Keratinocyte (primary cell): ENCODE data around the gene PITPNC1. TPM values are rescaled to one million over a fixed set of nuclear protein-coding genes. Genes with fewer than 3 reads are reported as not detected.

Experiments used
- DNase-seq: peaks from one replicate; pipeline ENCODE4 v3.0.0-alpha.2; 2011; ENCODE audit warnings: low read depth, missing footprints, low spot score
- FAIRE-seq: peaks from 2 replicates; lab custom pipeline; 2011; peaks lifted over from hg19 to GRCh38; lab: Jason Lieb, UNC
- H2AFZ ChIP-seq: 2 replicates; pipeline ENCODE4 v1.6.0; 2012; ENCODE audit warnings: low read length, control low read depth, inconsistent platforms; ENCODE audit not compliant: control insufficient read depth
- H3K27ac ChIP-seq: 2 replicates; pipeline ENCODE4 v1.5.1; 2011; ENCODE audit warnings: low read length; ENCODE audit not compliant: control insufficient read depth, insufficient read depth
- H3K27me3 ChIP-seq: 3 replicates; pipeline ENCODE4 v1.6.0; 2011; ENCODE audit warnings: low read length; ENCODE audit not compliant: control insufficient read depth, insufficient read depth; ENCODE audit errors: extremely low read depth
- H3K36me3 ChIP-seq, 2 experiments: 2 replicates in 1 of 2; 3 replicates in 1 of 2; pipeline ENCODE4 v1.5.1; 2011; ENCODE audit warnings: low read length in 2 of 2, mild to moderate bottlenecking in 1 of 2; ENCODE audit not compliant: control insufficient read depth in 2 of 2, insufficient read depth in 2 of 2; ENCODE audit errors: extremely low read depth in 1 of 2
- H3K4me1 ChIP-seq: 3 replicates; pipeline ENCODE4 v1.5.1; 2011; ENCODE audit warnings: low read length; ENCODE audit not compliant: control insufficient read depth, insufficient read depth; ENCODE audit errors: extremely low read depth
- H3K4me2 ChIP-seq: 3 replicates; pipeline ENCODE4 v1.6.0; 2011; ENCODE audit warnings: low read depth, low read length; ENCODE audit not compliant: control insufficient read depth, insufficient read depth; ENCODE audit errors: extremely low read depth
- H3K4me3 ChIP-seq, 3 experiments: fragments of 200-600 bp in 1 of 3; sonication (generic) in 1 of 3; 2 replicates in 2 of 3; 3 replicates in 1 of 3; pipeline ENCODE4 v1.5.1; 2011 to 2016; ENCODE audit warnings: low read length in 3 of 3, mild to moderate bottlenecking in 3 of 3, control low read depth in 2 of 3, inconsistent platforms in 1 of 3, low read depth in 1 of 3, mixed read lengths in 1 of 3, mixed run types in 1 of 3, moderate library complexity in 1 of 3; ENCODE audit not compliant: control insufficient read depth in 2 of 3, insufficient read depth in 2 of 3; ENCODE audit errors: extremely low read depth in 1 of 3
- H3K79me2 ChIP-seq: 2 replicates; pipeline ENCODE4 v1.6.0; 2012; ENCODE audit warnings: low read length; ENCODE audit not compliant: control insufficient read depth, insufficient read depth
- H3K9ac ChIP-seq: 3 replicates; pipeline ENCODE4 v1.6.0; 2011; ENCODE audit warnings: low read length; ENCODE audit not compliant: control insufficient read depth, insufficient read depth; ENCODE audit errors: extremely low read depth
- H3K9me1 ChIP-seq: 3 replicates; pipeline ENCODE4 v1.6.0; 2011; ENCODE audit warnings: low read length; ENCODE audit not compliant: control insufficient read depth, insufficient read depth; ENCODE audit errors: extremely low read depth
- H3K9me3 ChIP-seq: 2 replicates; pipeline ENCODE4 v1.5.1; 2012; ENCODE audit warnings: low read depth, low read length; ENCODE audit not compliant: control insufficient read depth
- H4K20me1 ChIP-seq: 3 replicates; pipeline ENCODE4 v1.6.0; 2011; ENCODE audit warnings: low read length; ENCODE audit not compliant: control insufficient read depth, insufficient read depth; ENCODE audit errors: extremely low read depth
- EZH2 ChIP-seq: IDR thresholded peaks from one replicate; pipeline ENCODE4 v1.6.1; 2012; ENCODE audit warnings: inconsistent platforms, mild to moderate bottlenecking, low read length, moderate library complexity
- dilution Hi-C: fragments of 300-500 bp; cut with MboI; formaldehyde crosslinking; loops from one replicate; pipeline ENCODE4 v1.7.0; 2020; ENCODE audit warnings: low sequenced_read_pairs; ENCODE audit not compliant: extremely low pct_ligation_motif_present
- polyA plus RNA-seq, 5 experiments: library from polyadenylated mRNA; depleted of rRNA in 3 of 5; stranded (reverse) in 3 of 5; stranded (forward) in 1 of 5; unstranded in 1 of 5; fragments of >200 nt; gene quantifications; 1 replicate in 1 of 5; 2 replicates in 3 of 5; 3 replicates in 1 of 5; pipeline versions ENCODE4 v1.2.1 to v1.2.3, GENCODE V29; 2011 to 2012; ENCODE audit warnings: missing spikeins in 2 of 5, low read depth in 1 of 5, low replicate concordance in 1 of 5
- TF ChIP-seq, protein P1 (sequence below), 3 experiments: IDR thresholded peaks in 1 of 3; conservative IDR thresholded peaks in 1 of 3; optimal IDR thresholded peaks in 1 of 3; 2 replicates in 2 of 3; 3 replicates in 1 of 3; pipeline versions ENCODE3 to v1.5.1; 2011; ENCODE audit warnings: low read length in 3 of 3, mild to moderate bottlenecking in 3 of 3, moderate library complexity in 2 of 3, control low read depth in 1 of 3, inconsistent platforms in 1 of 3; ENCODE audit not compliant: insufficient read depth in 2 of 3; ENCODE audit errors: extremely low read depth in 1 of 3

PITPNC1 gene
- polyA plus RNA-seq, 1 donor (not counting 4 experiments of a cell fraction or from before 2014, with no cell fraction given) = 24.8 TPM

DNA sequence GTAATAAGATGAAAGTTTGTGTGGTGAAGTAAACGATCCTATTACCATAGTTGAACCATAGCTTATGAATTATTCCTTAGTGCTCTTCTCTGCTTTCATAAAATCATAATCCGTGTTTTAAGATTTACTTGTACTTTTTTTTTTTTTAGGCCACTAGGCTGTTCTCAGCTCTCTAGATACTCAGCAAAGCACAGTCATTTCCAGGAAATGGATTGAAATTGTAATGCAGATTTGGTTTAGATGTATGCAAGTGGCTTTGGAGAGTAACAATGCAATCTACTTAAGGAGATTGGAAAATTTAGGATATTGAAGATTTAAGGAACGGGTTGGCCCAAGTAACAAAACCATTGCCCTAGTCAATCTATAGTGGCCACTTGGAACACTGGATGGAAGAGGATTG is 125.1 kb downstream of the PITPNC1 start:
- Histone ChIP-seq H3K4me3 (no peak overlapping the region), H3K79me2 (peaks cover 9% of the 10 kb centered on the region), H3K27ac (no peak overlapping the region), H3K4me2 (no peak overlapping the region), H3K4me1 (peaks cover 15% of the 10 kb centered on the region), H3K36me3 (no peaks in the 10 kb centered on the region), H3K9me3 (no peaks in the 10 kb centered on the region), H4K20me1 (no peaks in the 10 kb centered on the region), H3K9ac (no peak overlapping the region), H3K27me3 (no peaks in the 10 kb centered on the region), H2AFZ (no peak overlapping the region), H3K9me1 (no peaks in the 10 kb centered on the region)
- FAIRE-seq (no peak), DNase-seq (no peak)
- TF ChIP-seq EZH2 = no peak
- TF ChIP-seq, protein P1, sequence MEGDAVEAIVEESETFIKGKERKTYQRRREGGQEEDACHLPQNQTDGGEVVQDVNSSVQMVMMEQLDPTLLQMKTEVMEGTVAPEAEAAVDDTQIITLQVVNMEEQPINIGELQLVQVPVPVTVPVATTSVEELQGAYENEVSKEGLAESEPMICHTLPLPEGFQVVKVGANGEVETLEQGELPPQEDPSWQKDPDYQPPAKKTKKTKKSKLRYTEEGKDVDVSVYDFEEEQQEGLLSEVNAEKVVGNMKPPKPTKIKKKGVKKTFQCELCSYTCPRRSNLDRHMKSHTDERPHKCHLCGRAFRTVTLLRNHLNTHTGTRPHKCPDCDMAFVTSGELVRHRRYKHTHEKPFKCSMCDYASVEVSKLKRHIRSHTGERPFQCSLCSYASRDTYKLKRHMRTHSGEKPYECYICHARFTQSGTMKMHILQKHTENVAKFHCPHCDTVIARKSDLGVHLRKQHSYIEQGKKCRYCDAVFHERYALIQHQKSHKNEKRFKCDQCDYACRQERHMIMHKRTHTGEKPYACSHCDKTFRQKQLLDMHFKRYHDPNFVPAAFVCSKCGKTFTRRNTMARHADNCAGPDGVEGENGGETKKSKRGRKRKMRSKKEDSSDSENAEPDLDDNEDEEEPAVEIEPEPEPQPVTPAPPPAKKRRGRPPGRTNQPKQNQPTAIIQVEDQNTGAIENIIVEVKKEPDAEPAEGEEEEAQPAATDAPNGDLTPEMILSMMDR (optimal IDR thresholded peaks at IDR 0.05 in 1 of 3, IDR thresholded peaks at IDR 0.05 in 1 of 3, conservative IDR thresholded peaks at IDR 0.05 in 1 of 3; ENCODE audit: extremely low read depth in 1 of 3, insufficient read depth in 2 of 3, low read length in 3 of 3) = no peak
- dilution Hi-C loops = no loop called here

DNA sequence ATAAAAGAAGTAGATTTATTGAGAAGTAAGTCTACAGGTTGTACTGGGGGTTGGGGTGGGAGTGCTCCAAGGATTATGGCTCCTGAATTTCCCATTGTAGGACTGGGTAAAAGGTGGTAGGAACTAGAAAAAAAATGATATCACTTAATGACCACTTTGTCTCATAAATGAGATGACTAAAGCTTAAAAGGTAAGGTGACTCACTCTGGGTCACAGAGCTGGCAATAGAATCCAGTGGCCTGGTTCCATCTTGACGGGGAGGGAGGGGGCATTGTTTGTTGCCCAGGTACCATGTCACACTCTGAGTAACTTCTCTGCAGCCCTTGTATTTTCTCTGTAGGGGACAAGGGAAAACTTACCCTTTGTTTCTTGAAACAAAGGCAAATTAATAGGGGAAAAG is 126.1 kb downstream of the PITPNC1 start:
- Histone ChIP-seq H3K4me2 (no peak overlapping the region), H4K20me1 (no peaks in the 10 kb centered on the region), H3K36me3 (no peaks in the 10 kb centered on the region), H3K9me3 (peaks cover 3% of the 10 kb centered on the region), H3K9me1 (no peaks in the 10 kb centered on the region), H3K4me3 (no peak overlapping the region), H2AFZ (no peak overlapping the region), H3K4me1 (peaks cover 15% of the 10 kb centered on the region), H3K27me3 (no peaks in the 10 kb centered on the region), H3K27ac (no peak overlapping the region), H3K9ac (no peak overlapping the region), H3K79me2 (peaks cover 14% of the 10 kb centered on the region)
- dilution Hi-C loops = no loop called here
- no peak for DNase-seq
- no peak for FAIRE-seq
- TF ChIP-seq EZH2 = no peak
- TF ChIP-seq, protein P1 (optimal IDR thresholded peaks at IDR 0.05 in 1 of 3, IDR thresholded peaks at IDR 0.05 in 1 of 3, conservative IDR thresholded peaks at IDR 0.05 in 1 of 3; ENCODE audit: extremely low read depth in 1 of 3, insufficient read depth in 2 of 3, low read length in 3 of 3) = no peak
